Hippocampal formation (tissue), 2 donors: ENCODE measurements around the gene RPS2.
"Not testable (repeated sequence)": the region's sequence is repeated elsewhere in the genome, so short reads cannot be mapped to it uniquely, and the experiment has no call there.

Source experiments
- DNase-seq, 2 donors: peaks; one replicate each; lab custom pipeline; 2025; lab: John Stamatoyannopoulos, UW

RPS2 gene

DNA sequence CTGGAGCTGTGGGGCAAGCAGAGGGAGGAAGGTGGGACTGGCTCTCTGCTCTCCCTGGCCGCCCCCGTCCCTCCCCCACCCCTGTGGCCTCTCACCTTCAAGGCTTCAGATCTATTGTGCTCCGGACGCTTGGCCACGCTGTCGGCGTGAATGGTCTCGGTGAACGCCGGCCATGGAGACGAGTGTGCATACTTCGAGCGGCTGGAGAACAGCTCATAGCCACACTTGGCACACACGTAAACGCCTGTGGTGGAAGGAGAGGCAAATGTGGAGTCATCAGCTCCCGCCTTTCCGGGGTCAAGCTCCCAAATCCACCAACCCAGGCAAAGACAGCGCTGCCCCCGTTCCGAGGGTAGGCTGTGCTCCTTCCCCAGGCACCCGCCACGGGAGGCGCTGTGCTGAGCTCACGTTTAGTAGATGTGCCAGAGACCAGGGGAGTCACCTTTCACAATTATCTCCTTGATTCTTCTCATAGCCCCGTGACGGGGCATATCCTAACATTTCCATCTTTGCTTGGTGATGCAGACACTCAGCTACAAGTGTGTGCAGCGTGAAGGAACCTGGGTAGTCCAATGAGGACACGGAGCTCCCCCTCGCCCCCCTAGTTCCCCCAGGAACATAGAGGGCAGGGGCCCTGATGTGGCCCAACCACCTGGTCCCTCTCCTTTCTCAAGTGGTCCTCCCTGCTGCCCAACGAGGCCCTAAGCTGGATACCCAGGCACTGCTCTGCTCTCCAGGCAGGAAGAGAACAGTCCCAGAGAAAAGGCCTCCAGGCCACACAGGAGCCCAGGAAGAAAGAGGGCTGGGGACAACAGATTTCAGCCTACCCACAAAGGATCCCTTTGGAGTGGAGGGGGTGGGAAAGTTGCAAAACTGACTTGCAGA, 23.2 kb downstream of the RPS2 start:
- DNase-seq, result no peak

DNA sequence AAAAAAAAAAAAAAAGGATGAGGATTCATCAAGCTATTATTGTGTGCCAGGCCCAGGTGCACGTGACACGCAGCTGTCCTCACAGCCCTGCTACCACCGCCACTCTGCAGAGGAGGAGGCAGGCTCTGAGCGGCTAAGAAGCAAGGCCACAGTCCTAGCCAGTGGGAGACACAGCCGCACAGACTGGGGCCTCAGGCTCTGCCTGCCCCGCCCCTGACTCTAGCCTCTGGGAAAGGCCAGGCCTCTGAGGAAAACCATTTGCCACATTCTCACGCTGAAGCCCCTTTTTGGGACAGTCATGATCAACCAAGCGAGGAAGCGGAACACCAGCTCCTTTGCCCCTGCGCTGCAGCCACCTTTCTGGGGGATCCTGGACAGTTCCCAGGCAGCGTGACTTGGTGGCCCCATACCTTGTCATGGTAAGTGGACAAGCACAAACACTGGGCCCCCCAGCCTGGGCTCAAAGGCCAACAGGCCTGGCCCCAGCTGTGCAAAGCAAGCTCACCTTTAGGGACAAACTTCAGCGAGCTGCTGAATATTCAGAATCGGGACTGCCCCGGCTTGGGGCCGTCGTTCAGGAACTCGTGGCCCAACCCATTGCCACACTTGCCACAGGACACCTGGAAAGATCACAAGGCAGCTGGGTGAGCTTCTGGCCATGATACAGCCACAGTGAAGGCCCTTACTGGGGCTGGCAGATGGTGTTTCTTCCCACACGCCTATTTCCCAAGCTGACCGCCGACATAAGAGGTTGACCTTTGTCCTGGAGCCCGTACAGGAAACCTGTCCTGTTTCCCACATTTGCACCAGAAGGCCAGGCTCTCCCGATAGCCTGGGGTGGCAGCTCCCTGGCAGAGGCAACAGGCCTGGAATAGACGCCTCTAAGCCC, 24.1 kb downstream of the RPS2 start:
- DNase-seq, result no peak

DNA sequence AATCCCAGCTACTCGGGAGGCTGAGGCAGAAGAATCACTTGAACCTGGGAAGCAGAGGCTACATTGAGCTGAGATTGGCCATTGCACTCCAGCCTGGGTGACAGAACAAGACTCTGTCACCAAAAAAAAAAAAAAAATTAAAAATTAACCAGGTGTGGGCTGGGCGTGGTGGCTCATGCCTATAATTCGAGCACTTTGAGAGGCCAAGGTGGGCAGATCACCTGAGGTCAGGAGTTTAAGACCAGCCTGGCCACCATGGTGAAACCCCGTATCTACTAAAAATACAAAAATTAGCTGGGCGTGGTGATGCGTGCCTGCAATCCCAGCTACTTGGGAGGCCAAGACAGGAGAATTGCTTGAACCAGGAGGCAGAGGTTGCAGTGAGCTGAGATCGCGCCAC, 24.8 kb downstream of the RPS2 start:
- not testable (repeated sequence) for DNase-seq

DNA sequence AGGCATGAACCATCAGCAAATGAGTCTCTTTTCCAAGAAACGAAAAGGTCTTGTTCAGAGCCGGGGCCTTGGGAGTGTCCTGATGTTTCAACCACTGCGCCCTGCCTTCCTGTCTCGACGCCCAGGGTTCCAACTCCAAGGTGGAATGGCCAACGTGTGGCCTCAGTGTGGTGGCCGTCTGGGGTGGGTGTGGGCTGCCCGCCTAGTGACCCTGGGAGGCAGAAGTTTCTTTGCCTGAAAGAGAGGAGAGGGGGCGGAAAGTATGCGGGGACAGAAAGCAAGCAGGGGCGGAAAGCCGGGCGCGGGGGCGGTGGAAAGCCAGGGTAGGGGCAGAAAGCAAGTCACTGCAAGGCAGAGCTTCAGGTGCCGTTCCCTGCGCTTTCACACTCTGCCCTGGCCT, 25.7 kb downstream of the RPS2 start:
- no peak for DNase-seq

DNA sequence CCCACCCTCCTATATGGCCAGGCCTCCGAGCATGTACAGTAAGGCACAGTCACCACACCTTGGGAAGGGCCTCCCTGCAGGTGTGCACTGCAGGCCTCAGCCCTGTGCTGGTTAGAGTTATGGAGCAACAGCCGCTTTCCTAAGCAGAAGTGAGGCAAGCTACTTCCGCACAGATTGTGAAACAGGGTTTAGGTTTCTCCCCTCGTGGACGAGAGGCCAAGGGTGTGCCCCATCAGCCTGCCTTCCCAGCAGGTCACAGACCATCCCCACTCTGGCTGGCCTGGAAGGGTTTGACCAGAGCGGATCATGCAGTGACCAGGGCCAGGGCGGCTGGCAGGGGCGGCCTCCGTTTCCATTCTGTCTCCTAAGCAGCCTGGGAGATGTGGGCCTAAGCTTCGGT, 26.3 kb downstream of the RPS2 start:
- no peak for DNase-seq

DNA sequence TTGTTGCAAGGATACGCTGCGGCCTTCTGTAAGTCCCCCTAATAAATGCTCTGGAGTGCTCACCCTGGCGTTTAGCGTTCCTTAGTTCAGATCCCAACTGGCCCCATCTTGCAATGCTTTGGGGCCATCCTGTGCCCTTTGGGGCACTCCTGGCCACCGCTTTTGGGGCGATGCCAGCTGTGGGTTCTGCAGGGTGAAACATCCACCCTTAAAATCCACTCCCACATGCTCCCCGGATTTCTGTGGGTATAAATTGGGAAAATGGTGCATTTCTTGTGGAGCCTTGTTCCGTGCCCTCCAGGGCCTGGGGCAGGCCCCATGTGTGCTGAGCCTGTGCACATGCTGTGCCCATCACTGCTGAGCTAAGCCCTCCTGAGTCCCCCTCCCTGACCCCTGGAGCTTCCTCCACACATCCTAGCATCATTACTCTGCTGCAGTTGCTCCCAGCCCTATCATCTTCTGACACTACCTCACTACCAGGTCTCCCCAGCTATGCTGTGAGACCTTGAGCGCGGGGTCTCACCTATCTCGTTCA, 27.6 kb downstream of the RPS2 start:
- DNase-seq, result no peak

DNA sequence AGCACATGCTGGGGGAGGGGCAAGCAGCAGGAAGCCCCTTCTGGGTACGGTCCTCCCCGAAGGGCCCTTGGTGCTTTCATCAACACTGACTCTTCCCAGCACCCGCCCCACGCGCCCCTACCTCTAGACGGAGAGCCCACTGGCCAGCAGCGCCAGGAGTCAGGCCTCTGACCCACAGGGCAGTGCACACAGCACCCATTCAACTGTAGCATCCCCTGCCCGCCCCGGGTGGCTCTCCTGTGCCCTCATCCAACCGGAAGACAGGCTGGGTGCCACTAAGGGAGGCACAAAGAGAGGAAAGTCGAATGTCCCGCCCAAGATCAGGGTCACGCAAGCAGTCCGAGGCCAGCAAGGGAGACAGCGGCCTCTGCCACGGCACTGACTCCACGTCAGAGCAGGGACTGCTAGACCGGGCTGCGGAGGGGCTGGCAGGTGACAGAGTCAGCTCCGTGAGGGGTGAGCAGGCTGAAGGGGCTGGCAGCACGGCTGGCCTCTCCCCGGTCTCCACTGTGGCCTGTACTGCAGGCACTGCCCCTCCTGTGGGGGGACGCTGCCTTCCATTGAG, 31.4 kb downstream of the RPS2 start:
- no peak for DNase-seq

DNA sequence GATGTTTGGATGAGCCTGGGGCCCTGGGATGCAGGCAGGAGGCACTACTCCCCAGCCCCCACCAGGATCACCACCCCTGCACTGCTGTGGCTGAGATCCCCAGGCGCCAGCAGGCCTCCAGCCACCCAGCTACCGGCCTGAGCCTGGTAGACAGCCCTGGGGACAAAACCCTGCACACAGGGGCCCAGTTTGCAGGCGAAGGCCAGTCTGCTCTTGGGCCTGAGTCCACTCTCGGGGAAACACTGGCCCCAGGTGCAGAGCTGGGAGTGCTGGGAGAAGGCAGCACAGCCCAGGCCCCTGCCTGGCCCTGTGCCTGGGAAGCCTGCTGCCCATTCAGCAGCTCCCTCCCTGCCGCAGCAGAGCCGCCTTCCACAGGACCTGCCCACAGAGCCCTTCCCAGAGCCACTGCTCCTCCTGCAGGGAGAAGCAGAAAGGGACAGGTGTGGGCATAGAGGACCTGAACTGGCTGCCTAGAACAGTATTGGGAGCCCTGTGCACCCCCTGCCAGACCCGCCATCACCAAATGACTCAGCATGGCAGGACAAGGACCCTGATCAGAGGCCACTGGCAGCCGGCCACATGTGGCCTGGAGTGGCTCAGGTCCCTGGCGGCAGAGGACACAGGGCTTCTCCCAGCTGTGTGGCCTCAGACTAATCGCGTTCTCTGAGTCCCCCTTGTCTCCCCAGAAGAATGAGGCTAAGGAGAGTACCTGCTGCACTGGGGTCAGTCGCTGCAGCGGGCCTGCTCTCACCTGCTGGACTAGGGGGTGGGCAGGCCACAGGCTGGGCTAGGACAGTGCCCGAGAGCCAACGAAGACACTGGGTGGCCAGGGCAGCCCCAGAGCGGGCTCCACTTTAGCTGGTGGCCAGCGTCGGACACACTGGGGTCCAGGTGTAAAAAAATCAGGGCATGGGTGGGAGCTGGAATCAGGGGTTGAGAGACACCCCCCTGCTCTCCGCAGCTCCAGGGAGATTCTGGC, 32.3 kb downstream of the RPS2 start:
- no peak for DNase-seq

DNA sequence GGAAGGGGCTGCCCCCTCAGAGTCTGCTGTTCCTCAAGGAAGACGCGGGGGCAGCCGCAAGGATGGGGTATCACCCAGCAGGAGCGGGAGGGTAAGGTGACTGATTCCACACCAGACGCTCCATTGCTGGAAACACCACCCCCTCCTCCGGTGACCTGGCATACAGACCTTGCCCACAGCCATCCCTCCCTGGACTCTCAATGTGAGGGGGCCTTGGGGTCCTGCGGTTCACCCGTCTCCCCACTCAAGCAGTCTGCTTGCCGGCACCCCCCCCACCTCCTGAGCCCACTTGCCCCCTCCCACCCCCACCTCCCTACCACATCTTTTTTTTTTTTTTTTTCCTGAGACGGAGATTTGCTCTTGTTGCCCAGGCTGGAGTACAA, 34.3 kb downstream of the RPS2 start:
- DNase-seq, result no peak

DNA sequence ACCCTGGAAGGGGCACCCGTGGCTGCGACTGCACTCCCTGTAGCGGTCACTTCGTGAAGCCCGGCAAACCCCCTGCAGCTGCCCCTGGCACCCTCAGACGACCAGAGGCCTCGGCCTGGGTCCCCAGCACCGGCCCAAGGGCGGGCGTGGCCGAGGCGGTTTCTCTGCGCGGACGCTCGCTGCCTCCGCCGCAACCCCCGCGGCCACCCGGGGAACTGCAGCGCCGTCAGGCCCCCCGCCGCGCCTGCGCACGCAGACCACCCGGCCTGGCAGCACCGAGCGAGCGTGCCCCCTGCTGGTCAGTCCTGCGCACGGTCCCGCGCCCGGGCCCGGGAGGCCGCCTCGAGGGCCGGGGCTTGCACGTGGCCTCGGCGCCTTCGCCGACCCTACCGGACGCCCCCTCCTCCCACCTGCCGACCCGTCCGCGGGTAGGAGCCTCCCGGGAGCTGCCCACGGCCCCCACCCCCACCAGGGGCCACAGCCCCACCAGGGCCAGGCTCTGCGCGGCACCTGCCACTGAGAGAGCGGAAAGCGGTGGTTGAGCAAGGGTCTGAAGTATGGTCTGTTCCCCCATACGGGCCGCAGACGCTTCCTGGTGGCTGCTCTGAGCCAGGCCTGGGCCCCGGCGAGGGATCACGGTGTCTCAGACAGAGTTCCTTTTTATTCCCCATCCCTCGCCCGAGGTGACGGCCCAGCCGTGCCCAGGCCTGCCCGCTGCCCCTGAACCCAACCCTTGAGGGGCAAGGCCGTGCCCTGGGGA, 34.9 kb downstream of the RPS2 start:
- DNase-seq, result peak; percentile 73 to 84

DNA sequence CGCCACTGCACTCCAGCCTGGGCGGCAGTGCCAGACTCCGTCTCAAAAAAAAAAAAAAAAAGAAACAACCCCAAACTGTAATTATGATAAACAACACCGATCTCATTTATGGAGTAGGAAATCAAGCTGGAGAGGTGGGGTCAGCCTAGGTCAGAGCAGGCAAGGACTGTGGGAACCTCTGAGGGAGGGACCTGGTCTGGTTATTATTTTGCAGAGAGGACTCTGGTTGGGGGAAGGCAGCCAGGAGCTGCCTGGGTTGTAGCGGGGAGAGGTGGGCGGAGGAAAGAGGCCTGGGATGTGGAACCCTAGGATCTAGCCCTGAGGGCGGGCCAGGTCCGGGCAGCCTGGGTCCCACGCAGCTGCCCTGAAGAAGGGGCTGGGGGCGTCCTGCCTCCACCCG, 35.5 kb downstream of the RPS2 start:
- no peak for DNase-seq

DNA sequence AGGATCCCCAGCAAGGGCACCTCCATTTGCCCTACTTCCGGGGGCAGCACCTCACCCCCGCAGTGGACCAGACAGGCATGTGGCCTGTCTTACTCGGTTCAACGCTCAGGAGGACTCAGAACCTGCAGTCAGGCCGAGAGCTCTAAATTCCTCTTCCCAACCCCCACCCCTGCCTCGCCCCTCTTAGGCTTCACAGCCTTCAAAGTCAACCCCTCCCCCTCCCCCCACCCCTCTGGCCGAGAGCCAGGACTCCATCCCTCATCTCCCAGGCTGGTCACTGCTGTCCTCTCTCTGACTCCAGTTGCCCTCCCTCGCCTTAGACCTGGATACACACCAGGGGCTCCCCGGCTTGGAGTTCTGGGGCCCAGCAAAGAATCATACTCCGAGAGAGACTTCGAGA, 38.4 kb downstream of the RPS2 start:
- no peak for DNase-seq

DNA sequence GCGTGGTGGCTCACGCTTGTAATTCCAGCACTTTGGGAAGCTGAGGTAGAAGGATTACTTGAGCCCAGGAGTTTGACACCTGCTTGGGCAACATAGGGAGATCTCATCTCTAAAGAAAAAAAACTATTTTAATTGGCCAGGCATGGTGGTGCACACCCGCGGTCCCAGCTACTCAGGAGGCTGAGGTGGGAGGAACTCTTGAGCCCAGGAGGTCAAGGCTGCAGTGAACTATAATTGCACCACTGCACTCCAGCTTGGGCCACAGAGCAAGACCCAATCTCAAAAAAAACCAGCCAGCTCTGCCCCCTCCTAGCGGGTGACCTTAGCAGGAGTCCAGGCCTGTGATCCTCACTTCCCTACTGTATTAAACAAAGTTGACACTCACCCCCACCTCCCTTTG, 40.5 kb downstream of the RPS2 start:
- no peak for DNase-seq

DNA sequence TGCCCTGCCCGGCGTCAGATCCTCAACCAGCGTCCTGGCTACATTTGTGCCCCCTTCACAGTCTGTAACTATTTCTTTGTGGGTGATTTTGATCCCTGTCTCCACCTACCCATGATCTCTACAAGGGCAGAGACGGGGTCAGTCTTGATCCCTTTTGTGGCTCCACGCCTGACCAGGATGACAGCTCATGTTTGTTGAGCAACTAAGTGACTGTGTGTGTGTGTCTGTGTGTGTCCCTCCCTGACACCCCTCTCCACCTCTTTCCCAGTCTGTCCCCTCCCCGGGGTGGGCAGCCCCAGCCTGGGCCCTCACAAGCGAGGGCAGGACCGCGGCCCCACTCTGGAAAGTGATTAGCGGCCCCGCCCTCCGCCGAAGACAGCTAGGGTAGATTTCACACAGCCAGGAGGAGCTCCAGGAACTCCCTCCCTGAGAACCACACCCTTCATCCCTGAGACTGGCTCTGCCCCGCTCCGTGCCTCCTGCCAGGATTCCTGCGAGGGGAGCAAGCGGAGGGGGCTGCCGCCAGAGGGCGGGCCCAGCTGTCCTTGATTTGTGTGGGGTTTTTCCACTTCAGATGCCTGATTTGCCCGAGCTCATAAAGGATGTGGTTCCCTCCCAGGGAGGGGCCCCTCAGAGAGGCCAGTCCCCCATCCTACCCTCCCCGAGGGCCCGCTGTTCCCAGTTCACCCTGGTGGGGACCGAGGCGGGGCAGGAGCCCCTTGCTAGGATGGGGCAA, 41.2 kb downstream of the RPS2 start:
- DNase-seq, result no peak

DNA sequence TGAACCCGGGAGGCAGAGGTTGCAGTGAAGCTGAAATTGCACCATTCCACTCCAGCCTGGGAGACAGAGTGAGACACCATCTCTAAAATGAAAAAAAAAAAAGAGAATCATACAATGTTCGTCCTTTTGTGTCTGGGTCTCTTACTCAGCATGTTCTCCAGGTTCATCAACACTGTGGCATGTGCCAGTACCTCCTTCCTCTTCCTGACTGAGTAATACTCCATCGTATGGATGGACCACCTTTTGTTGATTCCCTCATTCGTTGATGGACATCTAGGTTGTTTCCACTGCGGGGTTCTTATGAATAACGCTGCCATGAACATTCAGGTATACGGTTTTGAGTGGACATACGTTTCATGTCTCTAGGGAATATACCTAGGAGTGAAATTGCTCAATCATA, 42.3 kb downstream of the RPS2 start:
- no peak for DNase-seq

DNA sequence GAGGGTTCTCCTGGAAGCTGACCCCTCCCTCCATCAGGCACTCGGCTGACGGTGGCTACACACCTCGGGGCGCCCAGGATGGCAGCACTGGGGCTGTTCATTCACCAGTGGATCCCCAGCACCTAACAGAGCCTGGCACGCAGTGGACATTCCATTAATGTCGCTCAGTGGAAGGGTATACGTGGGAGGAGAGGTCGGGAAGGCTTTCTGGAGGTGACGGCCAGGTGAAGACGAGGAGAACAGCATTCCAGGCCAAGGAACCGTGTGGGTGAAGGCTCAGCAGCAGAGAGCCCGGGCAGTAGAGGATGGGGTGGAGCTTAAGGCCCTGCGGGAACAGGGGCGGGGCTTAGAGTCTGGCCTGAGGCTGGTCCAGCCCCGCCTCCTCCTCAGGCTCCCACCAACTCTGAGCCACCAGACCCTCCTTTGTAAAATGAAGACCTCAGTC, 43.9 kb downstream of the RPS2 start:
- no peak for DNase-seq

DNA sequence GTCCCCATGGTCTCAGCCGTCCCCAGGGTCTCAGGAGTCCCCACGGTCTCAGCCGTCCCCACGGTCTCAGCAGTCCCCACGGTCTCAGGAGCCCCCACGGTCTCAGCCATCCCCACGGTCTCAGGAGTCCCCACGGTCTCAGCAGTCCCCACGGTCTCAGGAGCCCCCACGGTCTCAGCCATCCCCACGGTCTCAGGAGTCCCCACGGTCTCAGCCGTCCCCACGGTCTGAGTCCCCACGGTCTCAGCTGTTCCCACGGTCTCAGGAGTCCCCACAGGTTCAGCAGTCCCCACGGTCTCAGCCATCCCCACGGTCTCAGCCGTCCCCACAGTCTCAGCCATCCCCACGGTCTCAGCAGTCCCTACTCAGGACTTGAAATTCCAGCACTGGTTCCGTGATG, 44.5 kb downstream of the RPS2 start:
- DNase-seq, result not testable (repeated sequence)

DNA sequence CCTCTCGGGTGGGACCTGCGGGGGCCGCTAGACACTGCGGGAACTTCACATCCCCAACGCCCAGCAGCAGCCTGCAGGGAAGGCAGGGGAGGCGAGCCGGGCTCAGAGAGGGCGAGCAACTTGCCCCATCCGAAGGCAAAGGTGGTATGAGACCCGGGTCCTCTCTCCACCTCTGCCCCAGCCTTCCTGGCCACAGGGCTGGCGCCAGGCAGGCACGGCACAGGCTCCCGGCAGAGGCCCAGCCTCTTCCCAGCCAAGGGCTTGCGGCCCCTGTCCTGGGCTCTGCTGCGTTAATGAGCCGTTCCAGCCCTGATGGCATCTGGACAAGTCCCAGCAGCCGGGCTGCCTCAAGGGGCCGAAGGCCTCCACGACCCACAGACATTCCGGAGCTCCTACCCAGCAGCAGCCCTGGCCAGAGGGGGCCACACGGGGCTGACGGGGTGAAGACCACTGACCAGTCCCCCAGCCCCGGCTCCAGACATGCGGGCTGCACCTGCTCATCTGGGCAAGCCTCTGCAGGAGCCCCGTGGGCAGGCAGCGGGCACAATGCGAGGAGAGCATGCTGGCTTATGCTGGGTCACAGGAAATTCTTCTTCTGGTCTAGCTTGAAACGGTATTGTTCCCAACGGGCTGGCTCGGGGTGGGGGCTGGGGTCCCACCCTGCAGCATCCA, 45.2 kb downstream of the RPS2 start:
- no peak for DNase-seq
